Right kidney (tissue), 1 donor: ENCODE results near the gene TCFL5.

Experiments
- DNase-seq: peaks from one replicate; pipeline ENCODE4 v3.0.0-alpha.2; 2016

Gene TCFL5

GRCh38 chr20:62834967-62835730 lies 26.5 kb downstream of the TCFL5 start:
- DNase-seq: no peak

GRCh38 chr20:62832951-62833391 lies 28.7 kb downstream of the TCFL5 start:
- no peak for DNase-seq

- DNase-seq: no peak
These were observed 29.3 kb downstream of the TCFL5 start for GRCh38 chr20:62832212-62832922.

GRCh38 chr20:62831854-62832211 lies 29.8 kb downstream of the TCFL5 start:
- DNase-seq: no peak

- DNase-seq: no peak
These were observed 30.2 kb downstream of the TCFL5 start for GRCh38 chr20:62831361-62831788.

GRCh38 chr20:62830821-62831220 lies 30.8 kb downstream of the TCFL5 start:
- no peak for DNase-seq

GRCh38 chr20:62830251-62830650 lies 31.4 kb downstream of the TCFL5 start:
- no peak for DNase-seq

GRCh38 chr20:62829231-62830230 lies 32.1 kb downstream of the TCFL5 start:
- no peak for DNase-seq

- no peak for DNase-seq
These were observed 33.0 kb downstream of the TCFL5 start for GRCh38 chr20:62828511-62829230.

- no peak for DNase-seq
These were observed 33.6 kb downstream of the TCFL5 start for GRCh38 chr20:62828051-62828450.

GRCh38 chr20:62827311-62828038 lies 34.1 kb downstream of the TCFL5 start:
- DNase-seq: no peak

GRCh38 chr20:62826646-62827310 lies 34.8 kb downstream of the TCFL5 start:
- no peak for DNase-seq

- no peak for DNase-seq
These were observed 35.5 kb downstream of the TCFL5 start for GRCh38 chr20:62825986-62826645.

GRCh38 chr20:62825333-62825985 lies 36.2 kb downstream of the TCFL5 start:
- DNase-seq: no peak

- DNase-seq: no peak
These were observed 36.9 kb downstream of the TCFL5 start for GRCh38 chr20:62824476-62825332.

GRCh38 chr20:62823688-62824475 lies 37.7 kb downstream of the TCFL5 start:
- DNase-seq: no peak

- DNase-seq: no peak
These were observed 38.6 kb downstream of the TCFL5 start for GRCh38 chr20:62822788-62823651.
